Activated CD4-positive, alpha-beta T cell treated with anti-CD3 and anti-CD28 coated beads, Interleukin-2, amount 10 ng/mL, durations not matched to agents 7 days and 5 days (primary cell): ENCODE data around the gene FUZ. TPM values are rescaled to one million over a fixed set of nuclear protein-coding genes. Genes with fewer than 3 reads are reported as not detected.

ENCODE experiments used
- CTCF ChIA-PET: fragments of 350-600 bp; sonication (Branson Sonifier 250); formaldehyde crosslinking; loops from one replicate; lab custom pipeline; 2021; ENCODE audit warnings: antibody characterized with exemption; lab: Charles Lee
- POLR2A ChIA-PET: fragments of 350-600 bp; sonication (Branson Sonifier 250); formaldehyde crosslinking; loops from one replicate; lab custom pipeline; 2021; ENCODE audit warnings: antibody characterized with exemption; lab: Charles Lee
- DNase-seq: peaks from one replicate; pipeline ENCODE4 v3.0.0-alpha.2; 2020
- H3K27ac Mint-ChIP-seq: one replicate; pipeline ENCODE4 v1.8.0; 2021; ENCODE audit warnings: mild to moderate bottlenecking, moderate library complexity, mixed read lengths
- H3K27me3 Mint-ChIP-seq: one replicate; pipeline ENCODE4 v1.8.0; 2021; ENCODE audit warnings: mixed read lengths
- H3K36me3 Mint-ChIP-seq: one replicate; pipeline ENCODE4 v1.8.0; 2021; ENCODE audit warnings: low read depth, mixed read lengths
- H3K4me1 Mint-ChIP-seq: one replicate; pipeline ENCODE4 v1.8.0; 2021; ENCODE audit warnings: mixed read lengths
- H3K4me3 Mint-ChIP-seq: one replicate; pipeline ENCODE4 v1.8.0; 2021; ENCODE audit warnings: mild to moderate bottlenecking, moderate library complexity, mixed read lengths
- H3K9me3 Mint-ChIP-seq: one replicate; pipeline ENCODE4 v1.8.0; 2021; ENCODE audit warnings: mixed read lengths
- total RNA-seq, 2 experiments: library from RNA; stranded (reverse); gene quantifications; one replicate each; pipeline ENCODE4 v1.2.3, GENCODE V29; 2021

FUZ gene
- total RNA-seq, 2 experiments from 2014 or later, result 13.3 to 13.9 TPM

DNA sequence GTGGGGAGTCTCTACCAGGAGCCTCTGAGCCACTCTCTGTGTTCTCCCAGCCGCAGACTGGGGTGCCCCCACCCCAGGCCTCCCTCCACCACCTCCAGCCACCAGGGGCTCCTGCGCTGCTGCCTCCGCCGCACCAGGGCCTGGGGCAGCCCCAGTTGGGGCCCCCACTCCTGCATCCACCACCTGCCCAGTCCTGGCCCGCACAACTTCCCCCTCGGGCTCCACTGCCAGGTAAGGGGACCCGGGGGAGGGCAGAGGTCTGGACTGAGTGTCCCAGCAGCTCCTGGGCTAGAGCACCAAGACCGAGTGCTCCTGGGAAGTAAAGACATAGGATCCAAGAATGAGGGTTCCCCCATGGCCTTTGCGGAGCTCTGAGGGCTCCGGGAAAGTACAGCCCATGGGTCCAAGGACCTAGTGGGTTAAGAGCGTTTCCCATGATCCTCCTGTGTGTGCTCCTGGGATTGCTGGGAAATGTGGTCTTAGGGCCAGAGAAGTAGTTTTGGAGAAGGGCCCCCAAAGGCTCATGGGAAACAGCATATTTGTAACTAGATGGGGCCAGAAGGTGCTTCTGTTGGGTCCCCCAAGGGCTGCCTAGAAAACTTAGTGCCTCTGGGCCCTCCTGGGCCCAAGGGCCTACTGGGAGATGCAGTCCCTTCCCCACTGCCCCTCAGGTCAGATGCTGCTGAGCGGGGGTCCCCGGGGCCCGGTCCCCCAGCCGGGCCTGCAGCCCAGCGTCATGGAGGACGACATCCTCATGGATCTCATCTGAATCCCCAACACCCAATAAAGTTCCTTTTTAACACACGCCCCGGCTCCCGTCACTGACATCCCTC is 23.3 kb upstream of the FUZ start:
- peaks cover 18% of the 10 kb centered on the region for H3K4me1 Mint-ChIP-seq
- ChIA-PET POLR2A (no interaction called here), CTCF (interaction anchor here (1.6 kb wide), 1 partner anchor 12 kb away, joined by 3 read pairs; no protein-coding TSS in a partner anchor)
- no peak for DNase-seq
- H3K27ac Mint-ChIP-seq, result no peak overlapping the region
- no peaks in the 10 kb centered on the region for H3K9me3 Mint-ChIP-seq
- no peaks in the 10 kb centered on the region for H3K27me3 Mint-ChIP-seq
- no peak overlapping the region for H3K4me3 Mint-ChIP-seq
- peaks cover 44% of the 10 kb centered on the region for H3K36me3 Mint-ChIP-seq

DNA sequence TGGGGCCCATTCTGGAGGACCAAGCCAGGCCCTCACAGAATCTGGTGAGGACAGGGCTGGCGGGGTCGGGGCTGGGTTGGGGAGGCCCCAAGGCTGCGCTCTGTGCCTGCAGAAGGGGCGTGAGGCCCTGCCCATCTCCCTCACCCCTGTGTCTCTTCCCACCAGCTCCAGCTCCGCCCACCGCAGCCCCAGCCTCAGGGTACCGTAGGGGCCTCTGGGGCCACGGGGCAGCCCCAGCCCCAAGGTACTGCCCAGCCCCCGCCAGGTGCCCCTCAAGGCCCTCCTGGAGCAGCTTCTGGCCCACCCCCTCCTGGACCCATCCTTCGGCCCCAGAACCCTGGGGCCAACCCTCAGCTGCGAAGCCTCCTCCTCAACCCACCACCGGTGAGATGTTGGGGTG is 22.5 kb upstream of the FUZ start:
- Mint-ChIP-seq H3K9me3 (no peaks in the 10 kb centered on the region), H3K36me3 (peaks cover 44% of the 10 kb centered on the region), H3K4me1 (peaks cover 20% of the 10 kb centered on the region), H3K4me3 (no peak overlapping the region), H3K27me3 (no peaks in the 10 kb centered on the region), H3K27ac (no peak overlapping the region)
- DNase-seq, result no peak
- POLR2A ChIA-PET, result no interaction called here
- CTCF ChIA-PET, result interaction anchor here (3.1 kb wide), 1 partner anchor 14 kb away, joined by 13 read pairs; the partner anchor contains the start of gene PTOV1

DNA sequence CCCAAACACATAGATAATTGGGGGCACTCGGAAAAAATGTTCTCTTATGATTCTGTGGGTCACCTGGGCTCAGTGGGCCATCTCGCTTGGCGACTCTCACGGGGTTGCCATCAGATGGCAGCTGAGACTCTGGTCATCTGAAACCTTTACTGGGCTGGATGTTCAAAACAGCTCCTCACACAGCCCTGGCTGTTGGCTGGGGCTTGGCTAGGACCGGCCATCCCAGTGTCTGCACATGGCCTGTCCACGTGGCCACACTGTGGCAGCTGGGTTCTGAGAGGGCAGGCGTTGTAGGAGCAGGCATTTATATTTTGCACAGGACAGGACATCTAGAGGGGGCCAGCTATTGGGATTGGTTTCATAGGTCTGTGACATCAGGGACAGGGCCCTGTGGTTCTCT is 20.5 kb upstream of the FUZ start:
- Mint-ChIP-seq H3K36me3 (peaks cover 36% of the 10 kb centered on the region), H3K27ac (no peak overlapping the region), H3K27me3 (no peaks in the 10 kb centered on the region), H3K4me1 (peaks cover 20% of the 10 kb centered on the region), H3K9me3 (no peaks in the 10 kb centered on the region), H3K4me3 (no peak overlapping the region)
- CTCF ChIA-PET, result interaction anchor here (1.0 to 3.1 kb wide), 3 partner anchors 11 to 16 kb away, joined by 3 to 13 read pairs (median 4); partner anchors contain the start of gene PTOV1
- DNase-seq, result no peak
- POLR2A ChIA-PET, result no interaction called here

DNA sequence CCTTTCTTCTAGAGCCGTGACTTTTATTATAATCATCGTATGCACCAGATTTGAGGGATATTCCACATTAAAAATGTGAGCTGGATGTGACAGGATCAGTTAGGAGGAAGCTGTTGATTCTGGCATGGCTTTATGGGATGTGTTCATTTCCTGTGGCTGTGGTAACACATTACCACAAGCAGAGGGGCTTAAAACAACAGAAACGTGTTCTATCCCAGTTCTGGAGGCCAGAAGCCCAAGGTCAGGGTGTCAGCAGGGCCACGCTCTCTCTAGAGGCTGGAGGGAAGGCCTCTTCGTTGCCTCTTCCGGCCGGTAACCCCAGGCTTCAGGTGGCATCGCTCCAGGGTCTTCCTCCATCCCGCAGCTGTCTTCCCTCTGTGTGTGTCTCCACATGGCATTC is 19.5 kb upstream of the FUZ start:
- Mint-ChIP-seq H3K27ac (no peak overlapping the region), H3K9me3 (no peaks in the 10 kb centered on the region), H3K36me3 (peaks cover 30% of the 10 kb centered on the region), H3K4me3 (no peak overlapping the region), H3K27me3 (no peaks in the 10 kb centered on the region), H3K4me1 (peaks cover 18% of the 10 kb centered on the region)
- ChIA-PET CTCF (interaction anchor here (1.5 to 3.1 kb wide), 2 partner anchors 14 to 17 kb away, joined by 4 to 13 read pairs; partner anchors contain the start of gene PTOV1), POLR2A (interaction anchor here (0.6 kb wide), 1 partner anchor 691 kb away, joined by 5 read pairs; no protein-coding TSS in a partner anchor)
- no peak for DNase-seq

DNA sequence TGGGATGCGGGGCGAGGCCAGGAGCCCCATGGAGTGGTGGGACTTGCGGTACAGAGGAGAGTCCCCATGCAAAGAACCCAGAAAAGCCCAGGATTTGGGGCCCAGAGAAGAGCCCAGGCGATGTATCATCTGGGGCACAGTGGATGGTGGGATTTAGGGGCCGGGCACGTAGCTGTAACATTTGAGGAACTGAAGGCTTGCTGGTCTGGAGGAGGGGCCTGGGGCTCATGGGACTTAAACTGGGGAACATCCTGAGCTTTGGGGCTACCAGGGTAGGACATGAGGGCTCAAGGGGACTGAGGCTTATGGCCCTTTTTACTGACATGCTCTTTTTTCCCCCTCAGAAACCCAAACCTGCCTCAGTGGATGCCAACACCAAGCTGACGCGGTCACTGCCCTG is 18.5 kb upstream of the FUZ start:
- no peak for DNase-seq
- POLR2A ChIA-PET, result no interaction called here
- H3K4me3 Mint-ChIP-seq, result no peak overlapping the region
- H3K9me3 Mint-ChIP-seq, result no peaks in the 10 kb centered on the region
- peaks cover 26% of the 10 kb centered on the region for H3K36me3 Mint-ChIP-seq
- H3K27ac Mint-ChIP-seq, result no peak overlapping the region
- CTCF ChIA-PET, result no interaction called here
- no peaks in the 10 kb centered on the region for H3K27me3 Mint-ChIP-seq
- H3K4me1 Mint-ChIP-seq, result peaks cover 17% of the 10 kb centered on the region

DNA sequence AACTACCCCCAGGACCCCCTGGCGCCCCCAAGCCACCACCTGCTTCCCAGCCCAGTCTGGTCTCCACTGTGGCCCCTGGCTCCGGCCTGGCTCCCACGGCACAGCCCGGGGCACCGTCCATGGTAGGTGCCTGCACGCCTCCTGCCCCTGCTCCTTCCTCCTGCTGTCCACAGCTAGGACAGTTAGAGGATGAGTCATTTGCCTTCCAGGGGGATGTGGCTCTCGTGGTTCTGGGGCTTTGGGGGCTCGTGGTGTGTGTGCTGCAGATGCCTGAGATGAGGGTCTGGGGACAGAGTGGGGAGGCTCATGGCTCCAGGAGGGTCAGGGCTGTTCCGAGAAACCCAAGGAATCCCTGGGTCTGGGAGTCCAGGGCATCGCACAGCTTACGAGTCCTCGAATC is 17.7 kb upstream of the FUZ start:
- peaks cover 26% of the 10 kb centered on the region for H3K36me3 Mint-ChIP-seq
- no peaks in the 10 kb centered on the region for H3K27me3 Mint-ChIP-seq
- DNase-seq, result no peak
- no peaks in the 10 kb centered on the region for H3K9me3 Mint-ChIP-seq
- H3K4me3 Mint-ChIP-seq, result no peak overlapping the region
- POLR2A ChIA-PET, result no interaction called here
- CTCF ChIA-PET, result interaction anchor here (1.7 kb wide), 1 partner anchor 11 kb away, joined by 5 read pairs; no protein-coding TSS in a partner anchor
- H3K27ac Mint-ChIP-seq, result no peak overlapping the region
- peaks cover 17% of the 10 kb centered on the region for H3K4me1 Mint-ChIP-seq

DNA sequence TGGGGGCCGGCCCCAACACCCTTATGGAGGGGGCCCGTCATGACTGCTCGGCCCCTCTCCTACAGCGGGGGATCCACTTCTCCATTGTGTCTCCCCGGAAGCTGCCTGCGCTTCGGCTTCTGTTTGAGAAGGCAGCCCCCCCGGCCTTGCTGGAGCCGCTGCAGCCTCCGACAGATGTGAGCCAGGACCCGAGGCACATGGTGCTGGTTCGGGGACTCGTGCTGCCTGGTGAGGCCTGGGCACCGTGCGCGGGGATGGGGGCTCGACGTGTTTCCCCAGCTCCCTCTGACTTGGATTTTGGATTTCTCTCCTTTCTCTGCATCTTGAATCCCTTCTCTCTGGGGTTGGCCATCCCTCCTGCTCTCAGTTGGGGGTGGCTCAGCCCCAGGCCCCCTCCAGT is 16.6 kb upstream of the FUZ start:
- ChIA-PET POLR2A (no interaction called here), CTCF (interaction anchor here (1.7 kb wide), 1 partner anchor 10 kb away, joined by 5 read pairs; no protein-coding TSS in a partner anchor)
- Mint-ChIP-seq H3K4me3 (no peak overlapping the region), H3K36me3 (peaks cover 19% of the 10 kb centered on the region), H3K9me3 (no peaks in the 10 kb centered on the region), H3K27ac (no peak overlapping the region), H3K4me1 (peaks cover 17% of the 10 kb centered on the region), H3K27me3 (no peaks in the 10 kb centered on the region)
- DNase-seq, result no peak

DNA sequence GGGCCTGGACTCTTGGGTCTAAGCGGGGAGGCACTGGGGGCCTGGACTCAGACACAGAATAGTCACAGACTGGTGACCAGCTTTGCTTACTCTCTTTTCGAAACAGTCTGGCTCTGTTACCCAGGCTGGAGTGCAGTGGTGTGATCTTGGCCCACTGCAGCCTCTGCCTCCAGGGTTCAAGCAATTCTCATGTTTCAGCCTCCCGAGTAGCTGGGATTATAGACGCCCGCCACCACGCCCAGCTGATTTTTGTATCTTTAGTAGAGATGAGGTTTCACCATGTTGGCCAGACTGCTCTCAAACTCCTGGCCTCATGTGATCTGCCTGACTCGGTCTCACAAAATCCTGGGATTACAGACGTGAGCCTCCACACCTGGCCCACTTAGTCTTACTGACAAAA is 16.1 kb upstream of the FUZ start:
- Mint-ChIP-seq H3K27ac (no peak overlapping the region), H3K4me1 (peaks cover 17% of the 10 kb centered on the region), H3K9me3 (no peaks in the 10 kb centered on the region), H3K27me3 (no peaks in the 10 kb centered on the region), H3K36me3 (peaks cover 17% of the 10 kb centered on the region), H3K4me3 (no peak overlapping the region)
- DNase-seq, result no peak
- ChIA-PET CTCF (interaction anchor here (1.7 kb wide), 1 partner anchor 10 kb away, joined by 5 read pairs; no protein-coding TSS in a partner anchor), POLR2A (no interaction called here)

DNA sequence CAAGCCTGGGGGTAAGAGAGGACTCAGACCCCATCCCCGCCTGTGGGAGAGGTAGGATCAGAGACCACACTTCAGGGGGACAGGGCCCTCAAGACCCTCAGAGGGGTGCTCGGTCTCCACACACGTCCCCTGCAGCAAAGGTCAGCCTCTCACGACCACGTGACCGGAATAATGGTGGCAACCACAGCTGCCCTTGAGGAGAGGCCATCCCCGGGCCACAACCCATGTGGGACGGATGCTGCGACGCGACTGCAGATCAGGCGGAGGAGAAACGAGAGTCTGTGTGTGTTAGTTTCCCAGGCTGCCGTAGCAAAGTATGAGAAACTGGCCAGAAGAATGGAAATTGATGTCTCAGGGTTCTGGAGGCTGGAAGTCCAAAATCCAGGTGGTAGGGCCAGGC is 13.9 kb upstream of the FUZ start:
- no peak for DNase-seq
- ChIA-PET POLR2A (no interaction called here), CTCF (no interaction called here)
- Mint-ChIP-seq H3K27ac (no peak overlapping the region), H3K4me3 (no peak overlapping the region), H3K36me3 (peaks cover 16% of the 10 kb centered on the region), H3K27me3 (no peaks in the 10 kb centered on the region), H3K4me1 (peaks cover 7% of the 10 kb centered on the region), H3K9me3 (no peaks in the 10 kb centered on the region)

DNA sequence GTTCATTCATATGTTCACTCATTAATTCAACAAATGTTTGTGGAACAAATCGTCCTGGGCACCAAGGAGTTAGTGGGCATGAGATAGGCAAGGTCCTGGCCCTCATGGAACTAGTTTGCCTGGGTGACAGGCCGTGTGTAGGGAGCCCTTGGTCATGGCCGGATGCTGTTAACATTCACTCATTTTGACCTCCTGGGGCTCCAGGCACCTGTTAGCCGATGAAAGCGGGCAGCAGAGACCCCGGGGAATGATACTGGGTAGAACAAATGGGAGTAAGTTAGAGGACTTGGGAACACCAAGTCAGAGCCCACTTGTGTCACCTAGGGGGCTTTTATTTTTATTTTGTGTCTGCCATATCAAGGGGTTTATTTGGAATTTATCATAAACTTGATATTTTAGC is 11.6 kb upstream of the FUZ start:
- POLR2A ChIA-PET, result no interaction called here
- Mint-ChIP-seq H3K36me3 (peaks cover 15% of the 10 kb centered on the region), H3K27me3 (no peaks in the 10 kb centered on the region), H3K4me1 (peaks cover 9% of the 10 kb centered on the region), H3K4me3 (no peak overlapping the region), H3K27ac (no peak overlapping the region), H3K9me3 (no peaks in the 10 kb centered on the region)
- DNase-seq, result no peak
- CTCF ChIA-PET, result interaction anchor here (0.6 to 1.0 kb wide), 2 partner anchors 12 to 13 kb away, joined by 3 read pairs; no protein-coding TSS in a partner anchor

DNA sequence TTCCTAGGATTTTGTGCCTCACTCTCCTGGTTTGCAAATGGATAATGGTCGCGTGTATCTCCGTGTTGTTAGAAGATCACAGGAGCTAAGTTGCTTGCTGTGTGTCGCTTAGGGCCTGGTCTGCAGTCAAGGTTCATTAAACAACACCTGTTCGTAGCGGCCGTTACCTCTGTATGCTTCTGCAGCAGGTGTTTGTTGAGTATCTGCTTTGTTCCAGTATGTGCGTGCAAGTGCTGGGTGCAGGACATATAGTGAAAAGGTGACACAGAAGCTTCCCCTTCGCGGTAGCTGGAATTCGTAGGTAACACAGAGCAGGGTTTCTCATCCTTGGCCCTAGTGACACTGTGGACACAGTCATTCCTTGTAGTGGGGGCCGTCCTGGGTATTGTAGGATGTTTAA is 10.4 kb upstream of the FUZ start:
- Mint-ChIP-seq H3K4me1 (peaks cover 16% of the 10 kb centered on the region), H3K27me3 (no peaks in the 10 kb centered on the region), H3K36me3 (peaks cover 17% of the 10 kb centered on the region), H3K9me3 (no peaks in the 10 kb centered on the region), H3K4me3 (no peak overlapping the region), H3K27ac (no peak overlapping the region)
- POLR2A ChIA-PET, result no interaction called here
- CTCF ChIA-PET, result interaction anchor here (0.5 to 1.2 kb wide), 4 partner anchors 10 to 1215 kb away, joined by 3 read pairs; no protein-coding TSS in a partner anchor
- DNase-seq, result no peak

DNA sequence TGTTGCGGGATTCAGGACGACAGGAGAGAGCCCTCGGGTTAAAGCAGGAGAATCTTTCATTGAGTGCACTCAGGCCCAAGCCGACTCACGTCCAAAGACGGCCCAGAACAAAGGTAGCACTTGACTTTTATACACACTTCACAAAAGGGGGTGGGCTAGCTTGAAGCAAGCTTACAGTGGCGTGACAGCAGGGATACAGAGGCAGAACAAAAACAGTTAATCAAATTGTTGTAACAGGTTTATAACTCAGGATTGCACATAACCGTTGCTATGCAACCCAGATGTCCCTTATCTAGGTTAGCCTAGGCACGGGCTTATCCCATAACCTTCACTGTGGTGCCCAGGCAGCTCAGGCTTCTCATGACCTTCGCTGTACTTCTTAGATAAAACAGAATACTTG is 7.0 kb upstream of the FUZ start:
- peaks cover 15% of the 10 kb centered on the region for H3K36me3 Mint-ChIP-seq
- no peaks in the 10 kb centered on the region for H3K27me3 Mint-ChIP-seq
- CTCF ChIA-PET, result interaction anchor here (1.7 kb wide), 1 partner anchor 10 kb away, joined by 5 read pairs; no protein-coding TSS in a partner anchor
- no peaks in the 10 kb centered on the region for H3K9me3 Mint-ChIP-seq
- no peak overlapping the region for H3K27ac Mint-ChIP-seq
- peaks cover 23% of the 10 kb centered on the region for H3K4me1 Mint-ChIP-seq
- H3K4me3 Mint-ChIP-seq, result peak overlapping the region; percentile 41
- DNase-seq, result no peak
- POLR2A ChIA-PET, result interaction anchor here (0.7 kb wide), 1 partner anchor 934 kb away, joined by 6 read pairs; no protein-coding TSS in a partner anchor
